Natural killer cell (primary cell): ENCODE data around the gene EGFLAM. TPM values are rescaled to one million over a fixed set of nuclear protein-coding genes. Genes with fewer than 3 reads are reported as not detected.

Experiments used
- ATAC-seq, 3 donors: fragments of 150-1000 bp in 2 of 3; fragments of 200-7000 bp in 1 of 3; cut with Tn5 transposase; 1 replicate in 1 of 3; 2 replicates in 2 of 3; pipeline ENCODE4 v1.10.0; 2021; ENCODE audit warnings: mild to moderate bottlenecking in 2 of 3, moderate library complexity in 2 of 3
- DNase-seq, 2 donors: peaks; one replicate each; pipeline versions ENCODE4 v3.0.0 to v3.0.0-alpha.2; 2013 to 2021; ENCODE audit warnings: mixed read lengths in 1 of 2
- H3K27ac ChIP-seq: one replicate; pipeline ENCODE4 v1.5.1; 2013; ENCODE audit warnings: mild to moderate bottlenecking, low read length
- H3K27me3 ChIP-seq: one replicate; pipeline ENCODE4 v1.6.1; 2013; ENCODE audit warnings: low read length; ENCODE audit not compliant: control insufficient read depth, insufficient read depth
- H3K36me3 ChIP-seq: one replicate; pipeline ENCODE4 v1.6.1; 2013; ENCODE audit warnings: low read length; ENCODE audit not compliant: control insufficient read depth, insufficient read depth
- H3K4me1 ChIP-seq: one replicate; pipeline ENCODE4 v1.6.1; 2013; ENCODE audit warnings: low read length; ENCODE audit not compliant: control insufficient read depth, insufficient read depth
- H3K4me3 ChIP-seq: one replicate; pipeline ENCODE4 v1.5.1; 2013; ENCODE audit warnings: low read length
- H3K9me3 ChIP-seq: one replicate; pipeline ENCODE4 v1.6.1; 2013; ENCODE audit warnings: low read length; ENCODE audit not compliant: control insufficient read depth, insufficient read depth
- H3K27ac Mint-ChIP-seq, 2 donors: one replicate each; pipeline ENCODE4 v1.8.0; 2022; ENCODE audit warnings: mild to moderate bottlenecking in 2 of 2, mixed read lengths in 2 of 2, moderate library complexity in 1 of 2
- H3K27me3 Mint-ChIP-seq, 2 donors: one replicate each; pipeline ENCODE4 v1.8.0; 2022; ENCODE audit warnings: low read depth in 2 of 2, mixed read lengths in 2 of 2
- H3K36me3 Mint-ChIP-seq: one replicate; pipeline ENCODE4 v1.8.0; 2022; ENCODE audit warnings: mixed read lengths
- H3K4me1 Mint-ChIP-seq, 2 donors: one replicate each; pipeline ENCODE4 v1.8.0; 2022; ENCODE audit warnings: mixed read lengths in 2 of 2
- H3K4me3 Mint-ChIP-seq: one replicate; pipeline ENCODE4 v1.8.0; 2022; ENCODE audit warnings: mild to moderate bottlenecking, moderate library complexity, mixed read lengths
- H3K9me3 Mint-ChIP-seq, 2 donors: one replicate each; pipeline ENCODE4 v1.8.0; 2022; ENCODE audit warnings: mixed read lengths in 2 of 2
- WGBS: methylation state at CpG from one replicate; pipeline ENCODE4 v1.1.7; 2013; ENCODE audit warnings: missing lambda C conversion rate; ENCODE audit not compliant: insufficient coverage; 5-methylcytosine and 5-hydroxymethylcytosine counted together
- intact Hi-C: fragments of 100-400 bp; cut with micrococcal nuclease; formaldehyde crosslinking; loops from one replicate; pipeline ENCODE4 v1.14.2; 2022
- total RNA-seq, 4 donors: library from RNA; stranded (reverse); fragments of 120-200 nt in 1 of 4; gene quantifications; one replicate each; pipeline versions ENCODE4 v1.2.3 to v1.2.4, GENCODE V29; 2013 to 2022
- TF ChIP-seq, protein P1 (sequence below): fragments of 200-600 bp; IDR thresholded peaks from one replicate; pipeline ENCODE4 v1.8.0; 2022; ENCODE audit warnings: antibody characterized with exemption

EGFLAM gene
- total RNA-seq, 3 donors from 2014 or later (not counting 1 experiment from before 2014, with no cell fraction given): not detected

DNA sequence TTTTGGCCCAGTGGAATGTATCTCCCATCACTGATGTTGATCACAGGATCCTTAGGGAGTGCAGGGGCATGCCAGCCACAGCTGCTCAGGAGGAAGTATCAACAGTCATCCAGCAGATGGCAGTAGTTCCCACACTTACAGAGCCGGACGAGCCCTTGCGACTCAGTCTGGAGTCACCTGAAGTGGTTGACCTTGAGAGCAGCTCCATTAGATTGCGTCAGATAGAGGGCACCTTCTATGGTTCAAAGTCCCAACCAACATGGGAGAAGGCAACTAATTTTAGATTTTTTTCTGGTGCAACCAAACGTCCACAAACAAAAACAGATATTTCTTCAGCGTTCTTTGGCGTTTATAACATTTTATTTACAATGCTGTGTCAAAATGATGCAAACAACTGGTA, 124.5 kb downstream of the EGFLAM start:
- intact Hi-C loops: no loop called here
- H3K9me3 Mint-ChIP-seq: no peaks in the 10 kb centered on the region

DNA sequence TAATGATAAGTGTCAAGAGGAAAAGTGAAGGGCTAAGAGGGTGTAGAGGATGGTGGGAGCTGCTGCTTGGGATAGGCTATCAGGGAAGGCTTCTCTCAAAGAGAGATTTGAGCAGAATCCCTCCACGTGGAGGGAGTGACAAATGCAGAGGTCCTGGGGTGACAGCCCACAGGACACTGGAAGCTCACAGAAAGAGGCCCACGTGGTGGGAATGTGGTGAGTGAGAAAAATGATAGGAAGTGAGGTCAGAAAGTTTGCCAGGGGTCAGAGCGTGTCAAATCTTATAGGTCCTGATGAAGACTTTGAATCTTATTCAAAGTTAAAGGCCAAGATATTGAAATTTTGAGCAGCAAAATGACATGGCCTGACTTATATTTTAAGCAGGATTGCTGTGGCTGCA, 125.3 kb downstream of the EGFLAM start:
- no peaks in the 10 kb centered on the region for H3K4me1 ChIP-seq
- H3K27me3 ChIP-seq: peaks cover 5% of the 10 kb centered on the region
- H3K4me3 ChIP-seq: no peak overlapping the region
- 49% methylated on average over 3 of the region's 3 CpGs for WGBS
- no peak overlapping the region for H3K27ac ChIP-seq
- H3K27ac Mint-ChIP-seq: no peak overlapping the region
- H3K36me3 Mint-ChIP-seq: no peaks in the 10 kb centered on the region
- H3K9me3 ChIP-seq: no peaks in the 10 kb centered on the region
- ATAC-seq: no peak
- H3K27me3 Mint-ChIP-seq: peaks cover 18 to 30% of the 10 kb centered on the region in 2 donors
- no peak overlapping the region for H3K4me3 Mint-ChIP-seq
- TF ChIP-seq, protein P1, sequence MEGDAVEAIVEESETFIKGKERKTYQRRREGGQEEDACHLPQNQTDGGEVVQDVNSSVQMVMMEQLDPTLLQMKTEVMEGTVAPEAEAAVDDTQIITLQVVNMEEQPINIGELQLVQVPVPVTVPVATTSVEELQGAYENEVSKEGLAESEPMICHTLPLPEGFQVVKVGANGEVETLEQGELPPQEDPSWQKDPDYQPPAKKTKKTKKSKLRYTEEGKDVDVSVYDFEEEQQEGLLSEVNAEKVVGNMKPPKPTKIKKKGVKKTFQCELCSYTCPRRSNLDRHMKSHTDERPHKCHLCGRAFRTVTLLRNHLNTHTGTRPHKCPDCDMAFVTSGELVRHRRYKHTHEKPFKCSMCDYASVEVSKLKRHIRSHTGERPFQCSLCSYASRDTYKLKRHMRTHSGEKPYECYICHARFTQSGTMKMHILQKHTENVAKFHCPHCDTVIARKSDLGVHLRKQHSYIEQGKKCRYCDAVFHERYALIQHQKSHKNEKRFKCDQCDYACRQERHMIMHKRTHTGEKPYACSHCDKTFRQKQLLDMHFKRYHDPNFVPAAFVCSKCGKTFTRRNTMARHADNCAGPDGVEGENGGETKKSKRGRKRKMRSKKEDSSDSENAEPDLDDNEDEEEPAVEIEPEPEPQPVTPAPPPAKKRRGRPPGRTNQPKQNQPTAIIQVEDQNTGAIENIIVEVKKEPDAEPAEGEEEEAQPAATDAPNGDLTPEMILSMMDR: no peak
- intact Hi-C loops: no loop called here
- no peak for DNase-seq
- no peaks in the 10 kb centered on the region for H3K9me3 Mint-ChIP-seq
- H3K4me1 Mint-ChIP-seq: no peaks in the 10 kb centered on the region
- H3K36me3 ChIP-seq: no peaks in the 10 kb centered on the region

More for the DNA sequence above, 124.5 kb downstream of the EGFLAM start:
- Histone ChIP-seq H3K9me3 (no peaks in the 10 kb centered on the region), H3K27me3 (peaks cover 5% of the 10 kb centered on the region), H3K27ac (no peak overlapping the region), H3K36me3 (no peaks in the 10 kb centered on the region), H3K4me3 (no peak overlapping the region), H3K4me1 (no peaks in the 10 kb centered on the region)
- Mint-ChIP-seq H3K36me3 (no peaks in the 10 kb centered on the region), H3K4me3 (no peak overlapping the region), H3K27me3 (peaks cover 22 to 36% of the 10 kb centered on the region in 2 donors), H3K27ac (no peak overlapping the region), H3K4me1 (no peaks in the 10 kb centered on the region)
- DNase-seq (peak in 1 of 2 donors; percentile 70), ATAC-seq (peak; percentile 53 to 75 (median 65))
- WGBS: 35% methylated on average over 7 of the region's 7 CpGs
- TF ChIP-seq, protein P1: no peak

DNA sequence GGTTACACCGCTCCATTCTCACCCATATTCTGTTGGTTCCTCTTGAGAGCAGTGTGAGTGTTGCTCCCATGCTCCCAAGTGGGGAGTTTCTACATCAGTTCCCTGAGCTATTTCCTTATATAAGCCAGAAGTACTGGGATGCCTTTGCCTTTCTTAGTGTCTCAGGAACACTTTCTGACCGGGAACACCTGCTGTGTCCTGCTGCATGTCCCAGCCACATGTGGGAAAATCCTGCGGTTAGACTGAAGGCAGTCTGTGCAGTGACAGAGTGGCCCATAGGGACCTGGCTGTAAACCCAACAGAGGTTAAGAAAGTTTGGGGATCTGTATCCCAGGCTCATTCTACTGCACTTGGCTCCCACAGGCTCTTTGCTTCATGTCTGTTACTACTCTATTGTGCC, 126.0 kb downstream of the EGFLAM start:
- H3K36me3 Mint-ChIP-seq: no peaks in the 10 kb centered on the region
- intact Hi-C loops: no loop called here
- DNase-seq (no peak), ATAC-seq (no peak)
- H3K27ac Mint-ChIP-seq: no peak overlapping the region
- no peaks in the 10 kb centered on the region for H3K36me3 ChIP-seq
- H3K27me3 ChIP-seq: peaks cover 1% of the 10 kb centered on the region
- peaks cover 11 to 25% of the 10 kb centered on the region in 2 donors for H3K27me3 Mint-ChIP-seq
- H3K4me3 ChIP-seq: no peak overlapping the region
- TF ChIP-seq, protein P1: no peak
- 91% methylated on average over 3 of the region's 3 CpGs for WGBS
- H3K4me1 ChIP-seq: no peaks in the 10 kb centered on the region
- no peaks in the 10 kb centered on the region for H3K9me3 ChIP-seq
- no peak overlapping the region for H3K27ac ChIP-seq
- H3K4me3 Mint-ChIP-seq: no peak overlapping the region
- no peaks in the 10 kb centered on the region for H3K4me1 Mint-ChIP-seq
- no peaks in the 10 kb centered on the region for H3K9me3 Mint-ChIP-seq

DNA sequence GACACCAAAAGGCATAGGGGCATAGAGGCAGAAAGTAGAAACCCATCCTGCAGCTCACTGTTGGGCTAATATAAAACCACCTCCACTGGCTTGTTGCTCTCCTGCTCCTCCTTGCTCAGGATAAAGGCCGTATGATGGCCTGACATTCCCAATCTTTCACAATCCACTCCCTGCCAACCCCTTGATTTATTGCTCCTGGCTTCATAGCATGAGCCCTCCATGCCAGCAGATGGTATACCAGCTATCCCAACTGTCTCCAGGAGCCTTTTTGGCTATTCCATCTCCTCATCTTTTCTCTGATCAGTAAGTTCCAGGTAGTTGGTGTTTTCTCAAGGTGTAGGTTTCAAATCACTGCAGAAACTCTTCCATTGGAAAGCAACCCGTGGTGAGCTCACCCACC, 128.8 kb downstream of the EGFLAM start:
- no peak for ATAC-seq
- H3K27ac Mint-ChIP-seq: no peak overlapping the region

More for the DNA sequence above, 128.8 kb downstream of the EGFLAM start:
- Histone ChIP-seq H3K36me3 (no peaks in the 10 kb centered on the region), H3K4me3 (no peak overlapping the region), H3K27ac (no peak overlapping the region), H3K9me3 (no peaks in the 10 kb centered on the region), H3K4me1 (no peaks in the 10 kb centered on the region), H3K27me3 (no peaks in the 10 kb centered on the region)
- WGBS: 63% methylated on average over 2 of the region's 2 CpGs
- no peak for DNase-seq
- TF ChIP-seq, protein P1: no peak
- Mint-ChIP-seq H3K9me3 (no peaks in the 10 kb centered on the region), H3K27me3 (peaks cover 3 to 18% of the 10 kb centered on the region in 2 donors), H3K4me1 (no peaks in the 10 kb centered on the region), H3K4me3 (no peak overlapping the region), H3K36me3 (no peaks in the 10 kb centered on the region)
- intact Hi-C loops: no loop called here
